GM12892 (cell line): Measurements from ENCODE around the gene SYNE1.
"Not testable (repeated sequence)": the region's sequence is repeated elsewhere in the genome, so short reads cannot be mapped to it uniquely, and the experiment has no call there.

ENCODE experiments used
- DNase-seq: peaks from one replicate; pipeline ENCODE4 v3.0.0; 2011; ENCODE audit not compliant: insufficient read length
- FAIRE-seq: peaks from 2 replicates; lab custom pipeline; 2011; peaks lifted over from hg19 to GRCh38; lab: Jason Lieb, UNC
- POLR2A ChIP-seq: IDR thresholded peaks from 2 replicates; pipeline ENCODE4 v1.6.1; 2011; ENCODE audit warnings: low read depth, low read length, control low read depth
- POLR2AphosphoS5 ChIP-seq: IDR thresholded peaks from 2 replicates; pipeline ENCODE4 v1.6.1; 2011; ENCODE audit warnings: low read depth, low read length, control low read depth
- TAF1 ChIP-seq: IDR thresholded peaks from 2 replicates; pipeline ENCODE4 v1.6.1; 2011; ENCODE audit warnings: low read depth, mild to moderate bottlenecking, control low read depth, low read length, borderline replicate concordance

SYNE1 gene

GRCh38 chr6:152423216-152424103 is 213.7 kb downstream of the SYNE1 start:
- TF ChIP-seq TAF1, result no peak
- no peak for TF ChIP-seq POLR2AphosphoS5
- TF ChIP-seq POLR2A, result no peak
- no peak for FAIRE-seq

DNA sequence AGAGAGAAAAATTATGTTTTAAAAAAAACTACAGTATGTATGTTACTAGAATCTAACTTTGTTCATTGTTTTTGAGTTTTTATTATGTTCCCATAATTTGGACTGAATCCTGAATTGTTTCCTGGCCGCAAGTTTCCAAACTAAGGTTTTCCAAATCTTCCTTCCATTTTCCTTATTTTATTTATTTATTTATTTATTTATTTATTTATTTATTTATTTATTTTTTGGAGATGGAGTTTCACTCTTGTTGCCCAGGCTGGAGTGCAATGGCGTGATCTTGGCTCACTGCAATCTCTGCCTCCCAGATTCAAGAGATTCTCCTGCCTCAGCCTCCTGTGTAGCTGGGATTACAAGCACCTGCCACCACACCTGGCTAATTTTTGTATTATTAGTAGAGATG is 215.7 kb downstream of the SYNE1 start:
- not testable (repeated sequence) for FAIRE-seq, DNase-seq

More at GRCh38 chr6:152423216-152424103, 213.7 kb downstream of the SYNE1 start:
- no peak for DNase-seq

DNA sequence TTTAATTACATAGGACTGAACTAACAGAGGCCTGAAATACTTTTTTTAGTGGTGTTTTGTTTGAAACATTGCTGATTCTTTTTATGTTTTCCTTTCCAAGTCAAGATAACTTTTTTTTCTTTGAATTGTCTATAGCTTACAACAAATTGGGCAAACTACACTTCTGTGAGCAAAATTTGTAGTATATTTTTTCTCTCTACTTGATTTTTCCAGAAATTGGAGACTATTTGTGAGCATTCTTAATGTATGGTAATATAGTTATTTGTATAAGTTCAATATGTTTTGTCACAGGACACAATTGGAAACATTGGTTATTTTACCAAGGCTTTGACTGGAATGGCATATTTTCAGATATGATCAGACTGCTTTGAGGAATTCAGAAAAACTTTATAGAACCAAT is 216.5 kb downstream of the SYNE1 start:
- no peak for FAIRE-seq
- no peak for DNase-seq
- TF ChIP-seq POLR2A (no peak), POLR2AphosphoS5 (no peak), TAF1 (no peak)

- FAIRE-seq, result no peak
- TF ChIP-seq POLR2A, result no peak
- no peak for TF ChIP-seq TAF1
- TF ChIP-seq POLR2AphosphoS5, result no peak
- DNase-seq, result no peak
Measured at GRCh38 chr6:152418551-152418950, 218.6 kb downstream of the SYNE1 start.

DNA sequence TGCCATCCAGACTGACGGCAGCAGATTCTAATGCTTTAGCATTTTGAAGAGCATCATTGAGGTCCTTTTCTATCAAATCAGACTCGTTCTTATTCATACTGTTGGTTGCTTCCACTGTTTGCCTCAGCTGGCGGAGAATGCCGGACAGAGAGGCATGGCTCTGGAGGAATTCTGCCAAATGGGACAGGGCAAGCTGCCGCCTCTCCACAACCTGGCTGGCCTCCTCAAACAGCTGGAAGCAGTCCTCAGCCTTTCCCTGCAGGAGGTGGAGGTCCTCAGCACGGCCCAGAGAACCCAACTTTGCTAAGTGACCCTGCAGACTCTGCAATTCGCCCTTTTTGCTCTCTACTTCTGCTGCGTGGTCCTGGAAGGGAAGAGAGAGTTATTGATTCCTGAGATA is 220.5 kb downstream of the SYNE1 start:
- DNase-seq, result no peak
- no peak for FAIRE-seq
- TF ChIP-seq POLR2A (no peak), POLR2AphosphoS5 (no peak), TAF1 (no peak)

DNA sequence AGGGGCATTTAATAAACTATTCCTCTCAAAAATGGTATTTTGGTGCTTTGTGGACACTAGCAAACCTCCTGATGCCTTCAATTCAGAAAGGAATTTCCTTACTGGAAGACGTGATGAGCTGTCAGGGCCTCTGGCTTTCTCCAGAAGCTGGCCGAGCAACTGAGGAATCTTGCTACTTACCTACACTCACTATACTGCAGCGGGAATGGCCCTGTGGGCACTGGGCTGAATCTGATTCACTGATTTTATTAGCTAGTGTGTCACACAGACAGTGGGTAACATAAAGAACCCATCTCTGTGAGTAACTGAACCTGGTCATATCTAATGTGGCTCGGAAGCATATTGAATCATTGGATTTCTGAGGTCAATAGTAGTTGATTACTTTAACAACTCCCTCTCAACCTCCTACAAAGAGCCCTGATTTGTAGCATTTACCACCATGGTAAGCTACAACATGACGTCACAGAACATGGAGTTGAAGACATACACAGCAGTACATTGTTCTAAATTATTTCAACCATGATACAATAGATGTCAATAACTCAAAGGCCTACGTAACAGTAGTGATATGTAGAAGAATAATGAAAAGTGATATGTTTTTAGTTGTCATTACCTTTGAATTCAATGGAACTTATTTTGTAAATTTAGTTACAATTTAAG is 232.1 kb downstream of the SYNE1 start:
- DNase-seq (no peak), FAIRE-seq (no peak)

DNA sequence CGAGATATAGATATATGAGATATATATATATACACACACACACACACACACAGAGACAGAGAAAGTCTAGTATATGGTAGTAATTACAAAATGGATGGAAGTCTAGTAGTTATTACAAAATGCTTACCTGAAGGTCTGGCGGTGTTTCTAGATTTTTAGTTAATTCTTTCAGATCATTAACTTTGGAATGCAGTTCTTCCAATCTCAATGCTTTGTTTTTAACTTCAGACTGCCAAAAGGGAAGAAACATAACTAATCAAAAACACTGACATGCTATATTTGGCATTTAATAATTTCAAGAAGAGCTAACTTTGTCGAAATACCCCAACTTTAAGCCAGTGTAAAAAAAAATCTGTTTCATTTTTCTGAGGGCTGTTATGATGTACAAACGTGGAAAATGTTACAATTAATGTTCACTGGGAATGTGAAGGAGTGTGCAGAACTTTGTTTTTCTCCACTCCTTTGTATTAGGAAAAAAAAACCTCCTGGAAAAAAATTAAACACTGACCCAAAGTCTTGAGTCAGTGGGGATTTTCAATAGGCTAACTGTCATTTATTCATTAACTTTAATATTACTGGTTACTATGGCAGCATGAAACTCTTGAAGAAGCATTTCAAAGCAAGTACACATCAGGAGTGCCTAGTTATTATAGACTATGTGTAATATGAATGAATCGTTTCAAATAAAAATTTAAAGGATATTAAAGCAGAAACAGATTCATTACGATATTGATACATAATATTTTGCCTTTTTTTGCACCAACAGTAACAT is 232.9 kb downstream of the SYNE1 start:
- TF ChIP-seq POLR2AphosphoS5, result no peak
- TF ChIP-seq TAF1, result no peak
- no peak for TF ChIP-seq POLR2A
- DNase-seq (no peak), FAIRE-seq (no peak)

More for the DNA sequence above, 232.1 kb downstream of the SYNE1 start:
- no peak for TF ChIP-seq POLR2AphosphoS5
- TF ChIP-seq POLR2A, result no peak
- TF ChIP-seq TAF1, result no peak

DNA sequence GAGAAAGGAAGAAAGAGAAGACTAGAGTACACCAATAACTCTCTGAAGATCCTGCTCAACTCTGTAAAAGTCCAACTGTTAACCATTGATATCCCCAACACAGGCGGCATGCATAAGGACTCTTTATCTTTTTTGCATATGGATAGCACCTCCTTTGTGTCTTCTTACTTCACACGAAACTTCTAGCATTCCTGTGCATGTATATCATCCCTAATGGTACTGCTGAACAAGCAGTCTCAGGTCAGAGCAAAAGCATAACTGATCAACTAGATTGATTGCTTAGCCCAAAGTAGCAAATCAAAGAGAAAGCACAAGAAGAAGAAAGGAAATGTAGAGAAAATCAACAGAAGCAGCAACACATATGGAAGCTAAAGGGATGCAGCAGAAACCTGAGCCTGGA is 234.4 kb downstream of the SYNE1 start:
- no peak for FAIRE-seq
- TF ChIP-seq POLR2AphosphoS5, result no peak
- no peak for DNase-seq

DNA sequence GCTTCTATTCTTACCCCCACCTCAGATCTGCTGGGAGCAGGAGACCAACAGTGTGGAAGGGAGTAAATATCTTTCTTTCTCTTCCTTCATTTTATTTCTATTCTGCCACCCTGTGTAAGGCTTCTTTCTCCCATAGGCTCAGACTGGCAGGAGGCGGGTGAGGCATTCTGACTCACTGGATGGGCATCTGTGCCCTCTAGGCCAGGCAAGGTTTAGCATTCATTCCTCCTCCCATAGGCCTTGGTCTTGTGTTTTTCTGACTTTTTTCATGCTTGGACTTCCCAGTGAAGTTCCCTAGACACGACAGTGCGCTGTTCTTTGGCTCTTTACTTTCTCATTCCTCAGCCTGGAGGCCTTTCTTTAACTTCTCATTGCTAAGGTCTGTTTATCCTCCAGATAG is 235.2 kb downstream of the SYNE1 start:
- no peak for FAIRE-seq
- DNase-seq, result no peak
- TF ChIP-seq TAF1 (no peak), POLR2A (no peak), POLR2AphosphoS5 (no peak)

GRCh38 chr6:152399399-152399798 is 237.8 kb downstream of the SYNE1 start:
- TF ChIP-seq POLR2AphosphoS5, result no peak
- no peak for TF ChIP-seq POLR2A
- TF ChIP-seq TAF1, result no peak
- DNase-seq (no peak), FAIRE-seq (no peak)

DNA sequence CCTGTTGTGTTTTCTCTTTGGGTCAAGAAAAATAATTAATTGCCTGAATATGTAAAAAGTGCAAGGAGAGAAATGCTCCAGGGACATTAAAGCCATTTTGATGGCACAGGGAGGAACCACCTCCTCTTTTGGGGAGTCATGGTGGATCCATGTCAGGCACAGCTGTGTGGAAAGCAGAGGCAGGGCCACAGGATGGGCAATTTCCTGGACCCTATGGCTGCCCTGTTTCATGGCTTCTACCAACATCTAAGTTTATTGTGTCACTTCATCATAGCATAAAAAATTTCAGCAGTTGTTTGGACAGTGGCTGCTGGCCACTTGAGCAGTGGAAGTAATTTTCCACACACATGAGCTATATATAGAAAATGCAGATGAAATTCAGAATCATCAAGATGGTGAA is 238.2 kb downstream of the SYNE1 start:
- FAIRE-seq, result no peak
- DNase-seq, result no peak
- TF ChIP-seq TAF1 (no peak), POLR2AphosphoS5 (no peak), POLR2A (no peak)

GRCh38 chr6:152398316-152398715 is 238.8 kb downstream of the SYNE1 start:
- FAIRE-seq, result no peak
- TF ChIP-seq POLR2A (no peak), POLR2AphosphoS5 (no peak), TAF1 (no peak)

More at GRCh38 chr6:152398316-152398715, 238.8 kb downstream of the SYNE1 start:
- no peak for DNase-seq
